ENCODE data around the gene ZBTB3. TPM values are rescaled to one million over a fixed set of nuclear protein-coding genes. Genes with fewer than 3 reads are reported as not detected.
A peak's percentile ranks its signal among the peaks of the same experiment; 100 is the strongest.
"Not testable (repeated sequence)": the region's sequence is repeated elsewhere in the genome, so short reads cannot be mapped to it uniquely, and the experiment has no call there.

The ZBTB3 gene
- total RNA-seq, 1 experiment from 2014 or later = 14.1 TPM

- DNase-seq (ENCODE audit: low spot score) = no peak
These were observed 37.8 kb downstream of the ZBTB3 start for GRCh38 chr11:62716206-62716605.

GRCh38 chr11:62715150-62716130 is 38.5 kb downstream of the ZBTB3 start:
- DNase-seq (ENCODE audit: low spot score) = no peak

- peak; percentile 29 for DNase-seq (ENCODE audit: low spot score)
These were observed 40.6 kb downstream of the ZBTB3 start for GRCh38 chr11:62713343-62713742.

- DNase-seq (ENCODE audit: low spot score) = no peak
These were observed 41.1 kb downstream of the ZBTB3 start for GRCh38 chr11:62712861-62713260.

- DNase-seq (ENCODE audit: low spot score) = no peak
These were observed 41.6 kb downstream of the ZBTB3 start for GRCh38 chr11:62712276-62712812.

GRCh38 chr11:62710001-62710345 is 44.0 kb downstream of the ZBTB3 start:
- peak; percentile 29 for DNase-seq (ENCODE audit: low spot score)

GRCh38 chr11:62709247-62710000 is 44.5 kb downstream of the ZBTB3 start:
- DNase-seq (ENCODE audit: low spot score) = peak; percentile 96

GRCh38 chr11:62708793-62709192 is 45.2 kb downstream of the ZBTB3 start:
- DNase-seq (ENCODE audit: low spot score) = no peak

GRCh38 chr11:62708392-62708791 is 45.6 kb downstream of the ZBTB3 start:
- DNase-seq (ENCODE audit: low spot score) = no peak

- no peak for DNase-seq (ENCODE audit: low spot score)
These were observed 46.6 kb downstream of the ZBTB3 start, which contains the start of the genes BSCL2 and GNG3 for GRCh38 chr11:62707277-62707861. BSCL2 (minus strand) TSS chr11:62707424; CDS start chr11:62707195, 229 bp downstream. GNG3 (plus strand) TSS chr11:62707676; CDS start chr11:62708296, 620 bp downstream.

- no peak for DNase-seq (ENCODE audit: low spot score)
These were observed 47.1 kb downstream of the ZBTB3 start for GRCh38 chr11:62706850-62707247.

- DNase-seq (ENCODE audit: low spot score) = peak; percentile 83
These were observed 47.8 kb downstream of the ZBTB3 start for GRCh38 chr11:62705880-62706849.

- DNase-seq (ENCODE audit: low spot score) = peak; percentile 47
These were observed 48.5 kb downstream of the ZBTB3 start for GRCh38 chr11:62705413-62705812.

GRCh38 chr11:62703921-62704320 is 50.0 kb downstream of the ZBTB3 start:
- not testable (repeated sequence) for DNase-seq (ENCODE audit: low spot score)

GRCh38 chr11:62702246-62702645 is 51.7 kb downstream of the ZBTB3 start:
- no peak for DNase-seq (ENCODE audit: low spot score)

Other genes with a start within 250 kb of the ZBTB3 start
- 298 and 391 TPM in 2 replicates for gene AHNAK, start 207.4 kb downstream of the ZBTB3 start, total RNA-seq (2014; rRNA removed; shearing (Covaris generic))
- gene EEF1G, start 180.3 kb downstream of the ZBTB3 start, total RNA-seq (2014; rRNA removed; shearing (Covaris generic)) = 1,294 and 1,343 TPM in 2 replicates
- gene TUT1, start 162.6 kb downstream of the ZBTB3 start, total RNA-seq (2014; rRNA removed; shearing (Covaris generic)) = 7.9 and 9.6 TPM in 2 replicates
- gene MTA2, start 152.3 kb downstream of the ZBTB3 start, total RNA-seq (2014; rRNA removed; shearing (Covaris generic)) = 114 and 139 TPM in 2 replicates
- gene EML3, start 141.4 kb downstream of the ZBTB3 start, total RNA-seq (2014; rRNA removed; shearing (Covaris generic)) = 16.0 and 19.5 TPM in 2 replicates
- gene ROM1, start 140.9 kb downstream of the ZBTB3 start, total RNA-seq (2014; rRNA removed; shearing (Covaris generic)) = 3.4 and 6.4 TPM in 2 replicates
- 58.9 and 67.7 TPM in 2 replicates for gene B3GAT3, start 132.2 kb downstream of the ZBTB3 start, total RNA-seq (2014; rRNA removed; shearing (Covaris generic))
- gene GANAB, start 107.5 kb downstream of the ZBTB3 start, total RNA-seq (2014; rRNA removed; shearing (Covaris generic)) = 184 and 257 TPM in 2 replicates
- gene INTS5, start 100.9 kb downstream of the ZBTB3 start, total RNA-seq (2014; rRNA removed; shearing (Covaris generic)) = 25.6 and 25.9 TPM in 2 replicates
- 100 and 104 TPM in 2 replicates for gene C11orf98, start 89.0 kb downstream of the ZBTB3 start, total RNA-seq (2014; rRNA removed; shearing (Covaris generic))
- gene CSKMT, start 88.8 kb downstream of the ZBTB3 start, total RNA-seq (2014; rRNA removed; shearing (Covaris generic)) = 3.0 and 8.7 TPM in 2 replicates
- 13.8 and 17.7 TPM in 2 replicates for gene UQCC3, start 82.5 kb downstream of the ZBTB3 start, total RNA-seq (2014; rRNA removed; shearing (Covaris generic))
- gene LBHD1, start 81.9 kb downstream of the ZBTB3 start, total RNA-seq (2014; rRNA removed; shearing (Covaris generic)) = 2.5 and 6.6 TPM in 2 replicates
- gene UBXN1, start 75.1 kb downstream of the ZBTB3 start, total RNA-seq (2014; rRNA removed; shearing (Covaris generic)) = 118 and 126 TPM in 2 replicates
- gene LRRN4CL, start 64.6 kb downstream of the ZBTB3 start, total RNA-seq (2014; rRNA removed; shearing (Covaris generic)) = 2.8 and 5.1 TPM in 2 replicates
- 141 and 186 TPM in 2 replicates for gene BSCL2, start 46.7 kb downstream of the ZBTB3 start, total RNA-seq (2014; rRNA removed; shearing (Covaris generic))
- gene GNG3, start 46.5 kb downstream of the ZBTB3 start, total RNA-seq (2014; rRNA removed; shearing (Covaris generic)) = not detected in 2 replicates
- 5.1 and 6.5 TPM in 2 replicates for gene HNRNPUL2, start 26.7 kb downstream of the ZBTB3 start, total RNA-seq (2014; rRNA removed; shearing (Covaris generic))
- gene TTC9C, start 25.7 kb downstream of the ZBTB3 start, total RNA-seq (2014; rRNA removed; shearing (Covaris generic)) = 41.0 and 69.6 TPM in 2 replicates
- 96.7 and 104 TPM in 2 replicates for gene POLR2G, start 7.4 kb upstream of the ZBTB3 start, total RNA-seq (2014; rRNA removed; shearing (Covaris generic))
- gene TAF6L, start 17.2 kb upstream of the ZBTB3 start, total RNA-seq (2014; rRNA removed; shearing (Covaris generic)) = 28.0 TPM in 2 replicates
- gene TMEM179B, start 33.2 kb upstream of the ZBTB3 start, total RNA-seq (2014; rRNA removed; shearing (Covaris generic)) = 32.3 and 51.8 TPM in 2 replicates
- 23.4 and 30.1 TPM in 2 replicates for gene TMEM223, start 37.8 kb upstream of the ZBTB3 start, total RNA-seq (2014; rRNA removed; shearing (Covaris generic))
- gene NXF1, start 51.3 kb upstream of the ZBTB3 start, total RNA-seq (2014; rRNA removed; shearing (Covaris generic)) = 25.9 and 30.0 TPM in 2 replicates
- 28.0 and 33.8 TPM in 2 replicates for gene STX5, start 77.9 kb upstream of the ZBTB3 start, total RNA-seq (2014; rRNA removed; shearing (Covaris generic))
- gene TEX54, start 78.7 kb upstream of the ZBTB3 start, total RNA-seq (2014; rRNA removed; shearing (Covaris generic)) = not detected in 2 replicates
- gene WDR74, start 85.4 kb upstream of the ZBTB3 start, total RNA-seq (2014; rRNA removed; shearing (Covaris generic)) = 92.4 and 104 TPM in 2 replicates
- 198 and 207 TPM in 2 replicates for gene SLC3A2, start 126.7 kb upstream of the ZBTB3 start, total RNA-seq (2014; rRNA removed; shearing (Covaris generic))
- 0.02 TPM in 1 of 2 replicates, not detected in the other for gene CHRM1, start 167.2 kb upstream of the ZBTB3 start, total RNA-seq (2014; rRNA removed; shearing (Covaris generic))
- not detected in 2 replicates for gene SLC22A6, start 230.8 kb upstream of the ZBTB3 start, total RNA-seq (2014; rRNA removed; shearing (Covaris generic))

Data from A172 (cell line).